GM10847 (cell line): ENCODE data around the gene DYNLT2.

Source experiments
- POLR2A ChIP-seq: IDR thresholded peaks from 2 replicates; pipeline ENCODE4 v1.6.1; 2011; ENCODE audit not compliant: insufficient read length; ENCODE audit errors: extremely low read depth

The DYNLT2 gene

GRCh38 chr6:169751242-169752073 lies at the start of gene DYNLT2, which contains the start of gene ERMARD:
TSS of gene DYNLT2 (minus strand) at chr6:169751572. CDS start at chr6:169751458, 114 bp downstream.
TSS of gene ERMARD (plus strand) at chr6:169751622. CDS start at chr6:169751658, 36 bp downstream.
- peak; percentile 94 for TF ChIP-seq POLR2A

- TF ChIP-seq POLR2A = no peak
Observed at GRCh38 chr6:169800668-169801395, 49.5 kb upstream of the DYNLT2 start.

GRCh38 chr6:169800116-169800667 lies 48.8 kb upstream of the DYNLT2 start:
- no peak for TF ChIP-seq POLR2A

- TF ChIP-seq POLR2A = no peak
Observed at GRCh38 chr6:169799474-169799926, 48.1 kb upstream of the DYNLT2 start.

GRCh38 chr6:169798764-169799473 lies 47.5 kb upstream of the DYNLT2 start:
- no peak for TF ChIP-seq POLR2A

- TF ChIP-seq POLR2A = no peak
Observed at GRCh38 chr6:169795196-169795595, 43.8 kb upstream of the DYNLT2 start.

GRCh38 chr6:169794317-169795055 lies 43.1 kb upstream of the DYNLT2 start:
- TF ChIP-seq POLR2A = no peak

- no peak for TF ChIP-seq POLR2A
Observed at GRCh38 chr6:169793408-169793807, 42.0 kb upstream of the DYNLT2 start.

- TF ChIP-seq POLR2A = no peak
Observed at GRCh38 chr6:169792306-169793015, 41.1 kb upstream of the DYNLT2 start.

- TF ChIP-seq POLR2A = no peak
Observed at GRCh38 chr6:169791721-169792131, 40.4 kb upstream of the DYNLT2 start.

GRCh38 chr6:169789944-169790927 lies 38.9 kb upstream of the DYNLT2 start:
- TF ChIP-seq POLR2A = no peak

- TF ChIP-seq POLR2A = no peak
Observed at GRCh38 chr6:169789146-169789943, 38.0 kb upstream of the DYNLT2 start.

GRCh38 chr6:169788809-169789145 lies 37.4 kb upstream of the DYNLT2 start:
- no peak for TF ChIP-seq POLR2A
